ENCODE results near the gene FUT2. TPM values are rescaled to one million over a fixed set of nuclear protein-coding genes. Genes with fewer than 3 reads are reported as not detected.

FUT2 gene
- polyA plus RNA-seq, 3 donors: not detected

GRCh38 chr19:48711106-48711662, 15.4 kb downstream of the FUT2 start:
- intact Hi-C loops (cut with micrococcal nuclease): loop anchor here in 1 of 2 donors (10.0 kb wide), 1 partner anchor 66 kb away; the partner anchor contains the start of gene CA11
- Mint-ChIP-seq H3K27ac (no peak overlapping the region), H3K4me3 (no peak overlapping the region), H3K27me3 (ENCODE audit: low read depth in 3 of 3) (peaks cover 6% of the 10 kb centered on the region in 3 donors), H3K4me1 (peaks cover 14% of the 10 kb centered on the region), H3K36me3 (no peaks in the 10 kb centered on the region), H3K9me3 (peaks cover 0 to 14% (median 6%) of the 10 kb centered on the region in 7 donors)
- 92% methylated on average over 2 of the region's 4 CpGs for WGBS (ENCODE audit: insufficient coverage)
- H2AFZ ChIP-seq (ENCODE audit: insufficient read depth, low read depth, low read length, poor library complexity, severe bottlenecking): no peak overlapping the region
- DNase-seq: no peak
- H3K9ac ChIP-seq (ENCODE audit: insufficient read depth, low read length, poor library complexity, severe bottlenecking): no peak overlapping the region
- TF ChIP-seq CTCF (IDR thresholded peaks at IDR 0.05): no peak
- H3K36me3 ChIP-seq (replicated peaks in 1 of 2; ENCODE audit: control insufficient read depth in 1 of 2, insufficient read depth in 2 of 2, low read length in 2 of 2): no peaks in the 10 kb centered on the region
- no peaks in the 10 kb centered on the region for H4K20me1 ChIP-seq (ENCODE audit: insufficient read depth, low read length)
- peaks cover 19 to 21% of the 10 kb centered on the region in 2 donors for H3K4me1 ChIP-seq (ENCODE audit: control insufficient read depth in 1 of 2, insufficient read depth in 2 of 2, low read length in 2 of 2)
- peaks cover 0 to 2% of the 10 kb centered on the region in 2 donors for H3K27me3 ChIP-seq (ENCODE audit: control insufficient read depth in 2 of 2, insufficient read depth in 2 of 2, low read length in 2 of 2)
- no peaks in the 10 kb centered on the region for H3K79me2 ChIP-seq (ENCODE audit: insufficient read depth, low read length)
- H3K4me2 ChIP-seq (replicated peaks; ENCODE audit: extremely low read depth, low read length, poor library complexity, severe bottlenecking): no peak overlapping the region
- peaks cover 0 to 9% of the 10 kb centered on the region in 2 donors for H3K9me3 ChIP-seq (replicated peaks in 1 of 2; ENCODE audit: control insufficient read depth in 1 of 2, insufficient read depth in 1 of 2, low read length in 2 of 2)
- H3K4me3 ChIP-seq (replicated peaks in 1 of 3; ENCODE audit: low read depth in 2 of 3, low read length in 3 of 3): no peak overlapping the region
- no peak overlapping the region for H3K27ac ChIP-seq (ENCODE audit: low read depth in 1 of 2, low read length in 2 of 2)

GRCh38 chr19:48713041-48713863, 17.5 kb downstream of the FUT2 start:
- Mint-ChIP-seq H3K9me3 (peaks cover 0 to 14% (median 4%) of the 10 kb centered on the region in 7 donors), H3K27me3 (ENCODE audit: low read depth in 3 of 3) (peaks cover 6 to 10% (median 6%) of the 10 kb centered on the region in 3 donors), H3K4me1 (peaks cover 14% of the 10 kb centered on the region), H3K4me3 (peak overlapping the region; percentile 79 to 80), H3K36me3 (no peaks in the 10 kb centered on the region), H3K27ac (peak overlapping the region in 2 of 7 donors; percentile 55 to 85)
- H3K36me3 ChIP-seq (replicated peaks in 1 of 2; ENCODE audit: control insufficient read depth in 1 of 2, insufficient read depth in 2 of 2, low read length in 2 of 2): no peaks in the 10 kb centered on the region
- peak overlapping the region; percentile 42 to 86 (median 67) for H3K4me3 ChIP-seq (replicated peaks in 1 of 3; ENCODE audit: low read depth in 2 of 3, low read length in 3 of 3)
- no peak for DNase-seq
- peak overlapping the region; percentile 86 for H3K4me2 ChIP-seq (replicated peaks; ENCODE audit: extremely low read depth, low read length, poor library complexity, severe bottlenecking)
- peaks cover 19 to 21% of the 10 kb centered on the region in 2 donors for H3K4me1 ChIP-seq (ENCODE audit: control insufficient read depth in 1 of 2, insufficient read depth in 2 of 2, low read length in 2 of 2)
- no peak overlapping the region for H3K27ac ChIP-seq (ENCODE audit: low read depth in 1 of 2, low read length in 2 of 2)
- 12% methylated on average over 15 of the region's 25 CpGs for WGBS (ENCODE audit: insufficient coverage)
- H2AFZ ChIP-seq (ENCODE audit: insufficient read depth, low read depth, low read length, poor library complexity, severe bottlenecking): peak overlapping the region; percentile 99
- no peak overlapping the region for H3K9ac ChIP-seq (ENCODE audit: insufficient read depth, low read length, poor library complexity, severe bottlenecking)
- H3K79me2 ChIP-seq (ENCODE audit: insufficient read depth, low read length): no peaks in the 10 kb centered on the region
- TF ChIP-seq CTCF (IDR thresholded peaks at IDR 0.05): no peak
- no peaks in the 10 kb centered on the region for H4K20me1 ChIP-seq (ENCODE audit: insufficient read depth, low read length)
- intact Hi-C loops (cut with micrococcal nuclease): loop anchor here in 1 of 2 donors (10.0 kb wide), 1 partner anchor 68 kb away; the partner anchor contains the start of gene CA11
- H3K27me3 ChIP-seq (ENCODE audit: control insufficient read depth in 2 of 2, insufficient read depth in 2 of 2, low read length in 2 of 2): peaks cover 0 to 2% of the 10 kb centered on the region in 2 donors
- H3K9me3 ChIP-seq (replicated peaks in 1 of 2; ENCODE audit: control insufficient read depth in 1 of 2, insufficient read depth in 1 of 2, low read length in 2 of 2): peaks cover 0 to 9% of the 10 kb centered on the region in 2 donors

Data from CD14-positive monocyte (primary cell).